Measurements from ENCODE around the gene IL5RA. TPM values are rescaled to one million over a fixed set of nuclear protein-coding genes. Genes with fewer than 3 reads are reported as not detected.

IL5RA gene
- total RNA-seq, 2 donors from 2014 or later = not detected

DNA sequence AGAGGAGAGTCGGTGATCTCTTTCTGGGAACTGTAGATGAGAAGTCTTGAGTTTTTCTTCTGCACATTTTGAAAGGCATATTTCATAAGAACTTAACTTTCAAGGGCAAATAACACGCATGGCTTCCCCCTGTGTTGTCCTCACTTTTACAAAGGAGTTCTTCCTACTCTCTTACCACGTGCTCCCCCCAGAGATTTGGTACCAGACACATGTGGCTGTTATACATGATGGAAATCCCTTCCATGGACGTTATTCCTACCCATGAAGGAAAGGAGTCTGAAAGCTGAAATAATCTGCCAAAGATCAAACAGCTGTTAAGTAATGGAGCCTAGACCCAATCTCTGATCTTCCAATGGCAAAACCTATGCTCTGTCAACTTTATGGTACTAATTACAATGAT, 4.4 kb downstream of the IL5RA start:
- Mint-ChIP-seq H3K36me3 (ENCODE audit: low read depth) (no peaks in the 10 kb centered on the region), H3K27me3 (ENCODE audit: insufficient read depth) (peaks cover 16% of the 10 kb centered on the region), H3K4me3 (no peak overlapping the region), H3K9me3 (no peaks in the 10 kb centered on the region), H3K4me1 (peaks cover 19% of the 10 kb centered on the region), H3K27ac (no peak overlapping the region)
- Histone ChIP-seq H3K9ac (ENCODE audit: extremely low read depth, low read length, poor library complexity, severe bottlenecking) (no peak overlapping the region), H3K27ac (ENCODE audit: low read depth, low read length) (no peak overlapping the region), H3K27me3 (ENCODE audit: control insufficient read depth, insufficient read depth, low read length, poor library complexity, severe bottlenecking) (peaks cover 22% of the 10 kb centered on the region), H3K4me1 (ENCODE audit: control insufficient read depth, insufficient read depth, low read length) (peaks cover 9% of the 10 kb centered on the region), H3K36me3 (ENCODE audit: control insufficient read depth, insufficient read depth, low read length) (no peaks in the 10 kb centered on the region), H3K4me3 (ENCODE audit: low read length) (no peak overlapping the region), H3K9me3 (ENCODE audit: control insufficient read depth, low read length) (no peaks in the 10 kb centered on the region)
- TF ChIP-seq, protein P1, sequence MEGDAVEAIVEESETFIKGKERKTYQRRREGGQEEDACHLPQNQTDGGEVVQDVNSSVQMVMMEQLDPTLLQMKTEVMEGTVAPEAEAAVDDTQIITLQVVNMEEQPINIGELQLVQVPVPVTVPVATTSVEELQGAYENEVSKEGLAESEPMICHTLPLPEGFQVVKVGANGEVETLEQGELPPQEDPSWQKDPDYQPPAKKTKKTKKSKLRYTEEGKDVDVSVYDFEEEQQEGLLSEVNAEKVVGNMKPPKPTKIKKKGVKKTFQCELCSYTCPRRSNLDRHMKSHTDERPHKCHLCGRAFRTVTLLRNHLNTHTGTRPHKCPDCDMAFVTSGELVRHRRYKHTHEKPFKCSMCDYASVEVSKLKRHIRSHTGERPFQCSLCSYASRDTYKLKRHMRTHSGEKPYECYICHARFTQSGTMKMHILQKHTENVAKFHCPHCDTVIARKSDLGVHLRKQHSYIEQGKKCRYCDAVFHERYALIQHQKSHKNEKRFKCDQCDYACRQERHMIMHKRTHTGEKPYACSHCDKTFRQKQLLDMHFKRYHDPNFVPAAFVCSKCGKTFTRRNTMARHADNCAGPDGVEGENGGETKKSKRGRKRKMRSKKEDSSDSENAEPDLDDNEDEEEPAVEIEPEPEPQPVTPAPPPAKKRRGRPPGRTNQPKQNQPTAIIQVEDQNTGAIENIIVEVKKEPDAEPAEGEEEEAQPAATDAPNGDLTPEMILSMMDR (conservative IDR thresholded peaks at IDR 0.05) = no peak
- WGBS, 2 experiments (ENCODE audit: insufficient coverage in 1 of 2, insufficient read length in 1 of 2) = 68 to 77% methylated on average over 4 of the region's 4 CpGs
- DNase-seq = no peak

DNA sequence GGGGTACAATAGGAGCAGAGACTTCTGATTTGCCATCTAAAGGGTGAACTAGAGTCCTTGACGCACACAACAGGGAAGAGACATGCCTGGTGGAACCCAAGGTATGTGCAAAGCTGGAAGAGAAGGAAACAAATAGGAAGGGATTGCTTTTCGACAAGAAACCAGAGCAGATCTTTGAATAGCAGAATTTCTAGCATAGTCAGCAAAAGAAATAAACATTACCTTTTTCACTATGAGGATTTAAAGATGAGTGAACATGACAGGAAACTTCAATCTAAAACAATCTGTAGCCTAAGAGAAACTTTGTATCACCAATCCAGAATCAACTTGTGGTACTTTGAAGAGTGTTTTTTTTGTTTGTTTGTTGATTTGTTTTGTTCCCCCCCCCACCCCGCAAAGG, 4.9 kb downstream of the IL5RA start:
- no peaks in the 10 kb centered on the region for H3K36me3 Mint-ChIP-seq (ENCODE audit: low read depth)
- DNase-seq = no peak
- peaks cover 3% of the 10 kb centered on the region for H3K4me1 ChIP-seq (ENCODE audit: control insufficient read depth, insufficient read depth, low read length)
- H3K4me3 Mint-ChIP-seq = no peak overlapping the region
- no peaks in the 10 kb centered on the region for H3K9me3 Mint-ChIP-seq
- H3K9me3 ChIP-seq (ENCODE audit: control insufficient read depth, low read length) = no peaks in the 10 kb centered on the region
- no peak overlapping the region for H3K27ac Mint-ChIP-seq
- peaks cover 22% of the 10 kb centered on the region for H3K27me3 ChIP-seq (ENCODE audit: control insufficient read depth, insufficient read depth, low read length, poor library complexity, severe bottlenecking)
- 91 to 100% methylated on average over 1 to 3 of the region's 3 CpGs for WGBS, 2 experiments (ENCODE audit: insufficient coverage in 1 of 2, insufficient read length in 1 of 2)
- H3K36me3 ChIP-seq (ENCODE audit: control insufficient read depth, insufficient read depth, low read length) = no peaks in the 10 kb centered on the region
- no peak overlapping the region for H3K9ac ChIP-seq (ENCODE audit: extremely low read depth, low read length, poor library complexity, severe bottlenecking)
- TF ChIP-seq, protein P1 (conservative IDR thresholded peaks at IDR 0.05) = no peak
- peaks cover 13% of the 10 kb centered on the region for H3K4me1 Mint-ChIP-seq
- H3K4me3 ChIP-seq (ENCODE audit: low read length) = no peak overlapping the region
- no peak overlapping the region for H3K27ac ChIP-seq (ENCODE audit: low read depth, low read length)
- H3K27me3 Mint-ChIP-seq (ENCODE audit: insufficient read depth) = peaks cover 16% of the 10 kb centered on the region

- Histone ChIP-seq H3K9ac (ENCODE audit: extremely low read depth, low read length, poor library complexity, severe bottlenecking) (no peak overlapping the region), H3K9me3 (ENCODE audit: control insufficient read depth, low read length) (no peaks in the 10 kb centered on the region), H3K36me3 (ENCODE audit: control insufficient read depth, insufficient read depth, low read length) (no peaks in the 10 kb centered on the region), H3K4me3 (ENCODE audit: low read length) (no peak overlapping the region), H3K4me1 (ENCODE audit: control insufficient read depth, insufficient read depth, low read length) (no peaks in the 10 kb centered on the region), H3K27ac (ENCODE audit: low read depth, low read length) (no peak overlapping the region), H3K27me3 (ENCODE audit: control insufficient read depth, insufficient read depth, low read length, poor library complexity, severe bottlenecking) (peaks cover 6% of the 10 kb centered on the region)
- no peaks in the 10 kb centered on the region for H3K9me3 Mint-ChIP-seq
- no peak for DNase-seq
- TF ChIP-seq, protein P1 (conservative IDR thresholded peaks at IDR 0.05) = no peak
- no peak overlapping the region for H3K4me3 Mint-ChIP-seq
- H3K27ac Mint-ChIP-seq = no peak overlapping the region
- peaks cover 1% of the 10 kb centered on the region for H3K4me1 Mint-ChIP-seq
- WGBS, 2 experiments (ENCODE audit: insufficient coverage in 1 of 2, insufficient read length in 1 of 2) = 89 to 96% methylated on average over 4 to 6 of the region's 6 CpGs
- no peaks in the 10 kb centered on the region for H3K36me3 Mint-ChIP-seq (ENCODE audit: low read depth)
- peaks cover 6% of the 10 kb centered on the region for H3K27me3 Mint-ChIP-seq (ENCODE audit: insufficient read depth)
Measured at GRCh38 chr3:3102751-3103150, 7.4 kb downstream of the IL5RA start.

All from endodermal cell (in vitro differentiated cells).